Sigmoid colon (tissue), 7 donors: ENCODE measurements around the gene DHTKD1. TPM values are rescaled to one million over a fixed set of nuclear protein-coding genes. Genes with fewer than 3 reads are reported as not detected.
A peak's percentile ranks its signal among the peaks of the same experiment; 100 is the strongest.

Source experiments
- DNase-seq: peaks from one replicate; pipeline ENCODE4 v3.0.0-alpha.2; 2019
- H3K27ac ChIP-seq, 4 donors: fragments of 200-600 bp; sonication (generic); one replicate each; pipeline ENCODE4 v1.5.1; 2016 to 2019; ENCODE audit warnings: mild to moderate bottlenecking in 1 of 4
- H3K27me3 ChIP-seq, 3 donors: fragments of 200-600 bp; sonication (generic); one replicate each; pipeline ENCODE4 v1.5.1; 2019; ENCODE audit warnings: mild to moderate bottlenecking in 1 of 3
- H3K36me3 ChIP-seq, 4 donors: fragments of 200-600 bp; sonication (generic); one replicate each; pipeline ENCODE4 v1.5.1; 2016 to 2019
- H3K4me1 ChIP-seq, 4 donors: fragments of 200-600 bp; sonication (generic); one replicate each; pipeline ENCODE4 v1.5.1; 2017 to 2019
- H3K4me3 ChIP-seq, 4 donors: fragments of 200-600 bp; sonication (generic); one replicate each; pipeline ENCODE4 v1.5.1; 2017 to 2019; ENCODE audit warnings: mild to moderate bottlenecking in 2 of 4, moderate library complexity in 1 of 4
- H3K9me3 ChIP-seq, 4 donors: fragments of 200-600 bp in 3 of 4; sonication (generic) in 3 of 4; one replicate each; pipeline versions ENCODE4 v1.5.1 to v1.6.1; 2013 to 2019
- CTCF ChIP-seq, 4 experiments: fragments of 450-650 bp in 3 of 4; fragments of 200-600 bp in 1 of 4; IDR thresholded peaks; one replicate each; pipeline ENCODE4 v1.5.1; 2016 to 2019; ENCODE audit warnings: antibody characterized with exemption in 4 of 4, mild to moderate bottlenecking in 3 of 4, moderate library complexity in 2 of 4
- EP300 ChIP-seq, 4 donors: sonication (generic); formaldehyde crosslinking; IDR thresholded peaks; one replicate each; pipeline ENCODE4 v1.6.1; 2017; ENCODE audit warnings: antibody characterized with exemption in 4 of 4
- POLR2A ChIP-seq, 2 donors: fragments of 450-650 bp; IDR thresholded peaks; one replicate each; pipeline ENCODE4 v1.6.1; 2016; ENCODE audit warnings: antibody characterized with exemption in 2 of 2, mild to moderate bottlenecking in 2 of 2, moderate library complexity in 2 of 2
- POLR2AphosphoS5 ChIP-seq, 4 donors: sonication (generic); formaldehyde crosslinking; IDR thresholded peaks; one replicate each; pipeline ENCODE4 v1.6.1; 2017; ENCODE audit warnings: antibody characterized with exemption in 4 of 4
- WGBS, 2 donors: extraction: QIAGEN DNeasy Blood & Tissue Kit; methylation state at CpG; one replicate each; pipeline ENCODE4 v1.1.7; 2013; 5-methylcytosine and 5-hydroxymethylcytosine counted together
- intact Hi-C: fragments of 100-400 bp; cut with DNase I; formaldehyde crosslinking; loops from one replicate; pipeline ENCODE4 v1.15.1; 2023
- polyA plus RNA-seq, 3 donors: library from polyadenylated mRNA; stranded (reverse); fragments of 200-250 nt; gene quantifications; one replicate each; pipeline ENCODE4 v1.2.3, GENCODE V29; 2013
- total RNA-seq, 4 donors: library from RNA; depleted of rRNA; stranded (reverse); fragments of >200 nt; gene quantifications; one replicate each; pipeline ENCODE4 v1.1.0, GENCODE V29; 2016
- donor health status: healthy with polysubstance abuse.
- donor health status: Bipolar disorder and iron deficiency.
- donor health status: healthy.

Gene DHTKD1
- total and polyA plus RNA-seq, 7 donors, result 8.4 to 37.3 (median 14.8) TPM

- H3K36me3 ChIP-seq, result peaks cover 0 to 41% (median 9%) of the 10 kb centered on the region in 4 donors
- no peaks in the 10 kb centered on the region for H3K9me3 ChIP-seq
- no peaks in the 10 kb centered on the region for H3K27me3 ChIP-seq
- TF ChIP-seq CTCF (IDR thresholded peaks at IDR 0.05) (no peak), POLR2A (IDR thresholded peaks at IDR 0.05) (no peak), POLR2AphosphoS5 (IDR thresholded peaks at IDR 0.05) (no peak), EP300 (IDR thresholded peaks at IDR 0.05) (no peak)
- 85 to 86% methylated on average over 3 of the region's 3 CpGs for WGBS, 2 donors
- no peak overlapping the region for H3K27ac ChIP-seq
- H3K4me3 ChIP-seq, result no peak overlapping the region
- intact Hi-C loops, result no loop called here
- H3K4me1 ChIP-seq, result peaks cover 0 to 18% (median 8%) of the 10 kb centered on the region in 4 donors
- no peak for DNase-seq
Measured at GRCh38 chr10:12036073-12036655, 32.6 kb upstream of the DHTKD1 start.

GRCh38 chr10:12041766-12042408, 26.9 kb upstream of the DHTKD1 start:
- 1% methylated on average over 26 of the region's 26 CpGs for WGBS, 2 donors

GRCh38 chr10:12042409-12042796, 26.4 kb upstream of the DHTKD1 start:
- H3K9me3 ChIP-seq, result no peaks in the 10 kb centered on the region
- peak; percentile 79 for DNase-seq
- peak overlapping the region; percentile 95 to 98 (median 96) for H3K27ac ChIP-seq
- H3K4me3 ChIP-seq, result peak overlapping the region; percentile 91 to 100 (median 99)
- peaks cover 0 to 23% (median 18%) of the 10 kb centered on the region in 4 donors for H3K4me1 ChIP-seq
- H3K36me3 ChIP-seq, result no peaks in the 10 kb centered on the region
- H3K27me3 ChIP-seq, result no peaks in the 10 kb centered on the region
- intact Hi-C loops, result loop anchor here (5.0 kb wide), 2 partner anchors 1060 to 1305 kb away; partner anchors contain the start of genes OPTN and SEPHS1
- TF ChIP-seq POLR2A (IDR thresholded peaks at IDR 0.05), result peak; percentile 25 to 30
- no peak for TF ChIP-seq CTCF (IDR thresholded peaks at IDR 0.05)
- peak in 1 of 4 donors; percentile 44 for TF ChIP-seq EP300 (IDR thresholded peaks at IDR 0.05)
- peak in 3 of 4 donors; percentile 64 to 77 (median 74) for TF ChIP-seq POLR2AphosphoS5 (IDR thresholded peaks at IDR 0.05)
- 1% methylated on average over 31 of the region's 31 CpGs for WGBS, 2 donors

More at GRCh38 chr10:12041766-12042408, 26.9 kb upstream of the DHTKD1 start:
- Histone ChIP-seq H3K36me3 (no peaks in the 10 kb centered on the region), H3K27me3 (no peaks in the 10 kb centered on the region), H3K4me3 (peak overlapping the region; percentile 91 to 100 (median 99)), H3K4me1 (peaks cover 0 to 24% (median 18%) of the 10 kb centered on the region in 4 donors), H3K27ac (peak overlapping the region; percentile 95 to 98 (median 96)), H3K9me3 (no peaks in the 10 kb centered on the region)
- intact Hi-C loops, result loop anchor here (5.0 kb wide), 2 partner anchors 1060 to 1305 kb away; partner anchors contain the start of genes OPTN and SEPHS1
- DNase-seq, result no peak
- no peak for TF ChIP-seq EP300 (IDR thresholded peaks at IDR 0.05)
- no peak for TF ChIP-seq CTCF (IDR thresholded peaks at IDR 0.05)
- no peak for TF ChIP-seq POLR2AphosphoS5 (IDR thresholded peaks at IDR 0.05)
- no peak for TF ChIP-seq POLR2A (IDR thresholded peaks at IDR 0.05)

- intact Hi-C loops, result loop anchor here (1.0 to 5.0 kb wide), 4 partner anchors 25 to 1304 kb away; partner anchors contain the start of genes DHTKD1, OPTN, SEC61A2 and SEPHS1
- peak; percentile 99 for DNase-seq
Measured at GRCh38 chr10:12042797-12043651, 25.7 kb upstream of the DHTKD1 start, which contains the start of gene UPF2. Gene UPF2, minus strand, starts transcription at chr10:12042809. Its CDS starts 7,386 bp downstream, at chr10:12035423.

More at GRCh38 chr10:12042797-12043651, 25.7 kb upstream of the DHTKD1 start, which contains the start of gene UPF2:
- H3K27ac ChIP-seq, result peak within 1 kb of the TSS; percentile 95 to 98 (median 96)
- peak within 1 kb of the TSS; percentile 91 to 100 (median 99) for H3K4me3 ChIP-seq
- H3K4me1 ChIP-seq, result peaks cover 0 to 18% (median 17%) of the 10 kb centered on the region in 4 donors
- no peaks in the 10 kb centered on the region for H3K9me3 ChIP-seq
- H3K36me3 ChIP-seq, result no peaks in the 10 kb centered on the region
- no peaks in the 10 kb centered on the region for H3K27me3 ChIP-seq
- WGBS, 2 donors, result 2 to 3% methylated on average over 56 of the region's 56 CpGs
- TF ChIP-seq EP300 (IDR thresholded peaks at IDR 0.05), result peak in 2 of 4 donors; percentile 26 to 30
- no peak for TF ChIP-seq CTCF (IDR thresholded peaks at IDR 0.05)
- no peak for TF ChIP-seq POLR2A (IDR thresholded peaks at IDR 0.05)
- TF ChIP-seq POLR2AphosphoS5 (IDR thresholded peaks at IDR 0.05), result peak in 3 of 4 donors; percentile 43 to 76 (median 48)
